Thyroid gland (tissue), 4 donors: Measurements from ENCODE around the gene CPA3. TPM values are rescaled to one million over a fixed set of nuclear protein-coding genes. Genes with fewer than 3 reads are reported as not detected.

Source experiments
- DNase-seq, 2 donors: peaks; one replicate each; pipeline ENCODE4 v3.0.0-alpha.2; 2019
- H3K27ac ChIP-seq, 3 donors: fragments of 200-600 bp; sonication (generic); 1 replicate in 2 of 3; 2 replicates in 1 of 3; pipeline ENCODE4 v1.5.1; 2016 to 2019; ENCODE audit warnings: mild to moderate bottlenecking in 1 of 3, moderate library complexity in 1 of 3
- H3K27me3 ChIP-seq: fragments of 200-600 bp; sonication (generic); one replicate; pipeline ENCODE4 v1.5.1; 2019
- H3K36me3 ChIP-seq, 2 donors: fragments of 200-600 bp; sonication (generic); one replicate each; pipeline ENCODE4 v1.5.1; 2016 to 2019
- H3K4me1 ChIP-seq, 2 donors: fragments of 200-600 bp; sonication (generic); one replicate each; pipeline ENCODE4 v1.5.1; 2017 to 2019
- H3K4me3 ChIP-seq, 3 donors: fragments of 200-600 bp; sonication (generic); replicated peaks in 1 of 3; 1 replicate in 2 of 3; 2 replicates in 1 of 3; pipeline ENCODE4 v1.5.1; 2016; ENCODE audit warnings: mild to moderate bottlenecking in 1 of 3
- H3K9me3 ChIP-seq: fragments of 200-600 bp; sonication (generic); one replicate; pipeline ENCODE4 v1.5.1; 2017
- CTCF ChIP-seq, 6 experiments: fragments of 200-600 bp in 3 of 6; fragments of 450-650 bp in 3 of 6; sonication (generic) in 3 of 6; IDR thresholded peaks; one replicate each; pipeline ENCODE4 v1.5.1; 2016 to 2019; ENCODE audit warnings: antibody characterized with exemption in 6 of 6, mild to moderate bottlenecking in 2 of 6, inconsistent platforms in 1 of 6, moderate library complexity in 1 of 6
- POLR2A ChIP-seq, 2 donors: fragments of 450-650 bp; IDR thresholded peaks; one replicate each; pipeline ENCODE4 v1.6.1; 2017; ENCODE audit warnings: antibody characterized with exemption in 2 of 2, mild to moderate bottlenecking in 2 of 2, moderate library complexity in 1 of 2
- WGBS, 2 donors: methylation state at CpG; one replicate each; pipeline ENCODE4 v1.1.5; 2017; 5-methylcytosine and 5-hydroxymethylcytosine counted together
- intact Hi-C: fragments of 100-400 bp; cut with DNase I; formaldehyde crosslinking; loops from one replicate; pipeline ENCODE4 v1.15.1; 2023
- total RNA-seq, 4 donors: library from RNA; depleted of rRNA; stranded (reverse); fragments of >200 nt; gene quantifications; one replicate each; pipeline ENCODE4 v1.2.3, GENCODE V29; 2016

Gene CPA3
- total RNA-seq = 1 to 10 TPM in 1 of 4 donors, under 1 TPM in 3; 0.38 to 4.6 (median 0.56) TPM

GRCh38 chr3:148865049-148865448 lies at the start of gene CPA3:
Gene CPA3 (plus strand): TSS chr3:148865296. CDS start chr3:148865308, 12 bp downstream.
- no peak for DNase-seq
- 69 to 76% methylated on average over 1 of the region's 1 CpG for WGBS, 2 donors
- Histone ChIP-seq H3K27ac (no peak within 1 kb of the TSS), H3K4me3 (no peak within 1 kb of the TSS), H3K36me3 (no peaks in the 10 kb centered on the region), H3K4me1 (no peaks in the 10 kb centered on the region), H3K9me3 (no peaks in the 10 kb centered on the region), H3K27me3 (no peaks in the 10 kb centered on the region)
- TF ChIP-seq POLR2A (IDR thresholded peaks at IDR 0.05) (no peak), CTCF (IDR thresholded peaks at IDR 0.05) (no peak)
- intact Hi-C loops = no loop called here

- WGBS, 2 donors = 81 to 83% methylated on average over 11 of the region's 11 CpGs
- H3K27me3 ChIP-seq = no peaks in the 10 kb centered on the region
- intact Hi-C loops = no loop called here
Observed at GRCh38 chr3:148815316-148816110, 49.6 kb upstream of the CPA3 start.

GRCh38 chr3:148816427-148816826 lies 48.7 kb upstream of the CPA3 start:
- H3K4me1 ChIP-seq = no peaks in the 10 kb centered on the region
- intact Hi-C loops = no loop called here
- H3K36me3 ChIP-seq = no peaks in the 10 kb centered on the region
- no peak overlapping the region for H3K4me3 ChIP-seq
- no peak for DNase-seq
- TF ChIP-seq POLR2A (IDR thresholded peaks at IDR 0.05) = no peak
- no peak for TF ChIP-seq CTCF (IDR thresholded peaks at IDR 0.05)
- no peaks in the 10 kb centered on the region for H3K27me3 ChIP-seq
- WGBS, 2 donors = 82 to 92% methylated on average over 2 of the region's 2 CpGs
- H3K9me3 ChIP-seq = no peaks in the 10 kb centered on the region
- H3K27ac ChIP-seq = no peak overlapping the region

More at GRCh38 chr3:148815316-148816110, 49.6 kb upstream of the CPA3 start:
- H3K4me3 ChIP-seq = no peak overlapping the region
- H3K9me3 ChIP-seq = no peaks in the 10 kb centered on the region
- H3K4me1 ChIP-seq = no peaks in the 10 kb centered on the region
- TF ChIP-seq CTCF (IDR thresholded peaks at IDR 0.05) (no peak), POLR2A (IDR thresholded peaks at IDR 0.05) (no peak)
- H3K27ac ChIP-seq = no peak overlapping the region
- DNase-seq = no peak
- H3K36me3 ChIP-seq = no peaks in the 10 kb centered on the region

- WGBS, 2 donors = 55 to 62% methylated on average over 3 of the region's 3 CpGs
- Histone ChIP-seq H3K27ac (no peak overlapping the region), H3K9me3 (no peaks in the 10 kb centered on the region), H3K36me3 (no peaks in the 10 kb centered on the region), H3K4me3 (no peak overlapping the region), H3K4me1 (no peaks in the 10 kb centered on the region), H3K27me3 (no peaks in the 10 kb centered on the region)
- DNase-seq = no peak
- intact Hi-C loops = no loop called here
- TF ChIP-seq POLR2A (IDR thresholded peaks at IDR 0.05) = no peak
Observed at GRCh38 chr3:148816981-148817525, 48.0 kb upstream of the CPA3 start.

GRCh38 chr3:148820361-148821245 lies 44.5 kb upstream of the CPA3 start:
- Histone ChIP-seq H3K36me3 (no peaks in the 10 kb centered on the region), H3K4me3 (no peak overlapping the region), H3K27ac (no peak overlapping the region), H3K9me3 (no peaks in the 10 kb centered on the region), H3K27me3 (no peaks in the 10 kb centered on the region), H3K4me1 (no peaks in the 10 kb centered on the region)
- no peak for DNase-seq
- 73 to 75% methylated on average over 7 of the region's 7 CpGs for WGBS, 2 donors
- intact Hi-C loops = no loop called here
- no peak for TF ChIP-seq CTCF (IDR thresholded peaks at IDR 0.05)
